Measurements from ENCODE around the gene SMIM13.
A peak's percentile ranks its signal among the peaks of the same experiment; 100 is the strongest.

The SMIM13 gene

GRCh38 chr6:11123978-11124377 is 30.3 kb downstream of the SMIM13 start:
- DNase-seq, result no peak

- no peak for DNase-seq
These were observed 33.2 kb downstream of the SMIM13 start for GRCh38 chr6:11126876-11127275.

GRCh38 chr6:11128608-11129007 is 35.0 kb downstream of the SMIM13 start:
- no peak for DNase-seq

GRCh38 chr6:11129908-11130565 is 36.4 kb downstream of the SMIM13 start:
- no peak for DNase-seq

- DNase-seq, result no peak
These were observed 37.0 kb downstream of the SMIM13 start for GRCh38 chr6:11130605-11131004.

- DNase-seq, result no peak
These were observed 38.7 kb downstream of the SMIM13 start for GRCh38 chr6:11132194-11132888.

GRCh38 chr6:11133281-11133680 is 39.6 kb downstream of the SMIM13 start:
- DNase-seq, result no peak

- no peak for DNase-seq
These were observed 43.2 kb downstream of the SMIM13 start for GRCh38 chr6:11136809-11137208.

- no peak for DNase-seq
These were observed 45.7 kb downstream of the SMIM13 start for GRCh38 chr6:11139051-11139960.

GRCh38 chr6:11140056-11140455 is 46.4 kb downstream of the SMIM13 start:
- no peak for DNase-seq

- DNase-seq, result no peak
These were observed 47.7 kb downstream of the SMIM13 start for GRCh38 chr6:11141295-11141694.

GRCh38 chr6:11142296-11143027 is 48.8 kb downstream of the SMIM13 start:
- DNase-seq, result no peak

- DNase-seq, result no peak
These were observed 50.0 kb downstream of the SMIM13 start for GRCh38 chr6:11143394-11144371.

- peak; percentile 26 to 66 for DNase-seq
These were observed 50.8 kb downstream of the SMIM13 start for GRCh38 chr6:11144393-11144851.

- DNase-seq, result no peak
These were observed 52.6 kb downstream of the SMIM13 start for GRCh38 chr6:11146117-11146826.

- DNase-seq, result no peak
These were observed 55.9 kb downstream of the SMIM13 start for GRCh38 chr6:11149551-11149950.

- DNase-seq, result no peak
These were observed 57.9 kb downstream of the SMIM13 start for GRCh38 chr6:11151488-11151887.

GRCh38 chr6:11152581-11152980 is 58.9 kb downstream of the SMIM13 start:
- DNase-seq, result no peak

- no peak for DNase-seq
These were observed 59.8 kb downstream of the SMIM13 start for GRCh38 chr6:11153447-11153846.

GRCh38 chr6:11155589-11155988 is 62.0 kb downstream of the SMIM13 start:
- DNase-seq, result no peak

- DNase-seq, result no peak
These were observed 66.6 kb downstream of the SMIM13 start for GRCh38 chr6:11160199-11160598.
